ENCODE results near the gene PPP3CA. TPM values are rescaled to one million over a fixed set of nuclear protein-coding genes. Genes with fewer than 3 reads are reported as not detected.

The PPP3CA gene
- total RNA-seq, 1 experiment from 2014 or later = 33.8 TPM

DNA sequence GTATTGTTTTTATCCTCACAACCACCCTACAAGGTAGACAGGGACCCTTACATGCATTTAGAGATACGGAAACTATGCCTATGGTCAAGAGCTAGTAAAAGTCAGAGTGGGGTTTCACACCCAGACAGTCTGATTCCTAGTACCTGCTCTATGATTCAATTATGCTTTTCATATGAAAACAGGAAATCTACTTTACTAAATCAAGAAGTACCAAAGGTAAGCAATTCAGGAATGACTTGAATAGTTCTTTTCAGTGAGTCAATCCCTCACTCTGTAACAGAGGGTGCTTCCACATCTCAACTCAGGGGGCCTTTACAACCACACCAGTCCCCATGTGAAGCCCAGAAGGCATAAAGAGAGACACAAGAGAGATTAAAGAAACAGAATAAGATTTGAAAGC is 191.4 kb downstream of the PPP3CA start:
- intact Hi-C loops (cut with micrococcal nuclease; ENCODE audit: unreplicated experiment) = no loop called here
- Histone ChIP-seq H3K36me3 (ENCODE audit: control insufficient read depth, insufficient read depth, low read length) (no peaks in the 10 kb centered on the region), H3K9me3 (no peaks in the 10 kb centered on the region), H3K27me3 (replicated peaks; ENCODE audit: control insufficient read depth, insufficient read depth, low read length) (no peaks in the 10 kb centered on the region), H3K4me3 (ENCODE audit: low read depth, low read length) (no peak overlapping the region), H3K4me1 (no peaks in the 10 kb centered on the region; the same call in 1 of the 2 replicates)
- POLR2A ChIA-PET = no interaction called here
- TF ChIP-seq CTCF (IDR thresholded peaks at IDR 0.05; ENCODE audit: insufficient read depth in 1 of 2, low read depth in 1 of 2, low read length in 1 of 2, severe bottlenecking in 1 of 2, unreplicated experiment in 1 of 2) = no peak
- Mint-ChIP-seq H3K9me3 (ENCODE audit: unreplicated experiment) (no peaks in the 10 kb centered on the region), H3K27me3 (ENCODE audit: insufficient read depth, unreplicated experiment) (no peaks in the 10 kb centered on the region), H3K36me3 (ENCODE audit: insufficient read depth, unreplicated experiment) (peaks cover 6% of the 10 kb centered on the region), H3K27ac (ENCODE audit: unreplicated experiment) (no peak overlapping the region), H3K4me3 (ENCODE audit: unreplicated experiment) (no peak overlapping the region), H3K4me1 (ENCODE audit: low read depth, unreplicated experiment) (peaks cover 9% of the 10 kb centered on the region)
- no peak for DNase-seq
- BruUV-seq (replicated peaks) = no TSS peak
- CTCF ChIA-PET = no interaction called here

- H3K27me3 Mint-ChIP-seq (ENCODE audit: insufficient read depth, unreplicated experiment) = no peaks in the 10 kb centered on the region
- Histone ChIP-seq H3K36me3 (ENCODE audit: control insufficient read depth, insufficient read depth, low read length) (no peaks in the 10 kb centered on the region), H3K4me1 (no peaks in the 10 kb centered on the region; the same call in 1 of the 2 replicates), H3K27me3 (replicated peaks; ENCODE audit: control insufficient read depth, insufficient read depth, low read length) (no peaks in the 10 kb centered on the region), H3K4me3 (ENCODE audit: low read depth, low read length) (no peak overlapping the region), H3K9me3 (no peaks in the 10 kb centered on the region)
- peaks cover 6% of the 10 kb centered on the region for H3K36me3 Mint-ChIP-seq (ENCODE audit: insufficient read depth, unreplicated experiment)
- no peak for TF ChIP-seq CTCF (IDR thresholded peaks at IDR 0.05; ENCODE audit: insufficient read depth in 1 of 2, low read depth in 1 of 2, low read length in 1 of 2, severe bottlenecking in 1 of 2, unreplicated experiment in 1 of 2)
- H3K27ac Mint-ChIP-seq (ENCODE audit: unreplicated experiment) = no peak overlapping the region
- CTCF ChIA-PET = no interaction called here
- no TSS peak for BruUV-seq (replicated peaks)
- no peak overlapping the region for H3K4me3 Mint-ChIP-seq (ENCODE audit: unreplicated experiment)
- intact Hi-C loops (cut with micrococcal nuclease; ENCODE audit: unreplicated experiment) = no loop called here
- H3K9me3 Mint-ChIP-seq (ENCODE audit: unreplicated experiment) = no peaks in the 10 kb centered on the region
- POLR2A ChIA-PET = no interaction called here
- H3K4me1 Mint-ChIP-seq (ENCODE audit: low read depth, unreplicated experiment) = peaks cover 9% of the 10 kb centered on the region
- no peak for DNase-seq
These were observed 192.0 kb downstream of the PPP3CA start for GRCh38 chr4:101155368-101155767.

DNA sequence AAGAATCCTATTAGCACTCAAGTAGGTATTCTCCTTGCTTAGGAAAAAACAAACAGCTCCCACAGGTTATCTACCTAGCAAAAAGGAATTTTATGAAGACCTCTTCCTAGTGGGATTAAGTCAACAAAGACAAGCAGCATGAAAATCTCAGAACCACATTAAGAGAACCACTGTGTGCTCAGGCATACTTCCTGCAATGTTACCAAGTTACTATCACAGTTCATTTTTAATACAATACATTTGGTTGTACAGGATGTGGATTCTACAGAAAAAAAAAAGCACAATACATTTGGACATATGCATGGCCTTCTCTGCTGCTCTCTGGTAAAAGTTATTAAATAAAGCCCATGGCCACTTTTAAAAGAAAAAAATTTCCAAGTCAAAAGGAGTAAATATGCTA is 193.7 kb downstream of the PPP3CA start:
- Mint-ChIP-seq H3K4me1 (ENCODE audit: low read depth, unreplicated experiment) (peaks cover 9% of the 10 kb centered on the region), H3K36me3 (ENCODE audit: insufficient read depth, unreplicated experiment) (peaks cover 6% of the 10 kb centered on the region), H3K27ac (ENCODE audit: unreplicated experiment) (no peak overlapping the region), H3K4me3 (ENCODE audit: unreplicated experiment) (no peak overlapping the region), H3K27me3 (ENCODE audit: insufficient read depth, unreplicated experiment) (no peaks in the 10 kb centered on the region), H3K9me3 (ENCODE audit: unreplicated experiment) (no peaks in the 10 kb centered on the region)
- Histone ChIP-seq H3K4me3 (ENCODE audit: low read depth, low read length) (no peak overlapping the region), H3K4me1 (no peaks in the 10 kb centered on the region; the same call in 1 of the 2 replicates), H3K27me3 (replicated peaks; ENCODE audit: control insufficient read depth, insufficient read depth, low read length) (no peaks in the 10 kb centered on the region), H3K36me3 (ENCODE audit: control insufficient read depth, insufficient read depth, low read length) (no peaks in the 10 kb centered on the region), H3K9me3 (no peaks in the 10 kb centered on the region)
- intact Hi-C loops (cut with micrococcal nuclease; ENCODE audit: unreplicated experiment) = no loop called here
- BruUV-seq (replicated peaks) = no TSS peak
- CTCF ChIA-PET = no interaction called here
- DNase-seq = no peak
- POLR2A ChIA-PET = no interaction called here
- no peak for TF ChIP-seq CTCF (IDR thresholded peaks at IDR 0.05; ENCODE audit: insufficient read depth in 1 of 2, low read depth in 1 of 2, low read length in 1 of 2, severe bottlenecking in 1 of 2, unreplicated experiment in 1 of 2)
